Activated CD4-positive, alpha-beta T cell treated with anti-CD3 and anti-CD28 coated beads for 24 hours (primary cell): ENCODE results near the gene TMEM267.
"Not testable (repeated sequence)": the region's sequence is repeated elsewhere in the genome, so short reads cannot be mapped to it uniquely, and the experiment has no call there.

ENCODE experiments used
- DNase-seq, 2 donors: peaks; one replicate each; pipeline ENCODE4 v3.0.0-alpha.2; 2020; ENCODE audit warnings: low read depth in 2 of 2

Gene TMEM267

DNA sequence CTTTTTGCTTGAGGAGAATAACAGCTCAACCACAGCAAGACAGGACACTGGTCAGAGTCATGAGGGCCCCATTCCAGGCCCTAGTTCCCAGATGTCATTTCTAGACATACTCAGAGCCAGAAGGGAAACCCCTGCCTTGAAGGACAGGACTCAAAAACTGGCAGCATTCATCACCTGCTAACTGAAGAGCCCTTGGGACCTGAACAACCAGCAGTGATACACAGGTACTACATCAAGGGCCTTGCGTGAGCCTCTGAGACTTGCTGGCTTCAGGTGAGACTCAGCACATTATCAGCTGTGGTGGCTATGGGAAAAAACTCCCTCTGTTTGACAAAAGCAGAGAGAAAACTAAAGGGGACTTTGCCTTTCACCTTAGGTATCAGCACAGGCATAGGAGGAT is 22.6 kb downstream of the TMEM267 start:
- no peak for DNase-seq

DNA sequence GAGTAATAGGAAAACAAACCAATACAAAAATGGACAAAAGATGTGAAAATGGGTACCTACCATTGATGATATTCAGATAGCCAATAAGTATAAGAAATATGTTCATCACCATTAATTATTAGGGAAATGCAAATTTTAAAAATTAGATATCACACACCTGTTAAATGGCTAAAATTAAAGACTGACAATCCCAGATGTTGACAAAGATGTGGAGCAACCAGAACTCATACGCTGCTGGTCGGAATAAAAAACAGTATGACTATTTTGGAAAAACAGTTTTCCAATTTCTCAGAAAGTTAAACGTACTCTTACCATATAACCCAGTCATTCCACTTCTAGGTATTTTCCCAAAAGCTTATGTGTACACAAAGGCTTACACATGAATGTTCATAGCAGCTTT is 27.1 kb downstream of the TMEM267 start:
- no peak for DNase-seq

DNA sequence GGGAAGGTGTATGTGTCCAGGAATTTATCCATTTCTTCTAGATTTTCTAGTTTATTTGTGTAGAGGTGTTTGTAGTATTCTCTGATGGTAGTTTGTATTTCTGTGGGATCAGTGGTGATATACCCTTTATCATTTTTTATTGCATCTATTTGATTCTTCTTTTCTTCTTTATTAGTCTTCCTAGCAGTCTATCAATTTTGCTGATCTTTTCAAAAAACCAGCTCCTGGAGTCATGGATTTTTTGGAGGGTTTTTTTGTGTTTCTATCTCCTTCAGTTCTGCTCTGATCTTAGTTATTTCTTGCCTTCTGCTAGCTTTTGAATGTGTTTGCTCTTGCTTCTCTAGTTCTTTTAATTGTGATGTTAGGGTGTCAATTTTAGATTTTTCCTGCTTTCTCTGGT is 42.1 kb downstream of the TMEM267 start:
- DNase-seq, result not testable (repeated sequence)

DNA sequence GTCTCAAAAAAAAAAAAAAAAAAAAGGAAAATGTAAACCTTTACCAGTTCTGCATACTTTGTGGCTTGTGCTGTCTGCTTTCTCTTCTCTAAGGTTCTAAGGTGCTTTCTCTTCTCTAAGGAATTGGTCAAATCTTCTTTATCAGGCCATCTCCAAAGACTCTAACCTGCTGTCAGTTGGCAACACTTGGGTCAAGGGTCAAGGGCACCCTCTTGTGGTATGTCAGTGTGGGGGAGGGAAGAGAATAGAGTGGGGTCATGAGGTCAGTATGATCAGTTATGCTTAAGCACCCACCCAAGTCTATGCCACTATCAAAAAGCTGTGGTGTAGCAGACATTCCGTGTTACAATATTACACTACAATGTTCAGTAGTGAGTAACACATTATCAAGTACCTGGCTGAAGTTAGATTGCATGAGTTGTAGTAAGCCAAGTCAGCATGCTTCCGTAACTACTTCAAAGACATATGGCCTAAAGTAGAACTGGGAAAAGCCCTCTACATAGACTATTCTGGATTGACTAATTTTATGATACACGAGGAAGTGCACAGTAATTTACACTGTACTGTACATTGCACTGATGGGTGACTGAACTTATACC is 46.5 kb downstream of the TMEM267 start:
- DNase-seq, result no peak

GRCh38 chr5:43433382-43433781 is 50.3 kb downstream of the TMEM267 start:
- DNase-seq, result no peak

DNA sequence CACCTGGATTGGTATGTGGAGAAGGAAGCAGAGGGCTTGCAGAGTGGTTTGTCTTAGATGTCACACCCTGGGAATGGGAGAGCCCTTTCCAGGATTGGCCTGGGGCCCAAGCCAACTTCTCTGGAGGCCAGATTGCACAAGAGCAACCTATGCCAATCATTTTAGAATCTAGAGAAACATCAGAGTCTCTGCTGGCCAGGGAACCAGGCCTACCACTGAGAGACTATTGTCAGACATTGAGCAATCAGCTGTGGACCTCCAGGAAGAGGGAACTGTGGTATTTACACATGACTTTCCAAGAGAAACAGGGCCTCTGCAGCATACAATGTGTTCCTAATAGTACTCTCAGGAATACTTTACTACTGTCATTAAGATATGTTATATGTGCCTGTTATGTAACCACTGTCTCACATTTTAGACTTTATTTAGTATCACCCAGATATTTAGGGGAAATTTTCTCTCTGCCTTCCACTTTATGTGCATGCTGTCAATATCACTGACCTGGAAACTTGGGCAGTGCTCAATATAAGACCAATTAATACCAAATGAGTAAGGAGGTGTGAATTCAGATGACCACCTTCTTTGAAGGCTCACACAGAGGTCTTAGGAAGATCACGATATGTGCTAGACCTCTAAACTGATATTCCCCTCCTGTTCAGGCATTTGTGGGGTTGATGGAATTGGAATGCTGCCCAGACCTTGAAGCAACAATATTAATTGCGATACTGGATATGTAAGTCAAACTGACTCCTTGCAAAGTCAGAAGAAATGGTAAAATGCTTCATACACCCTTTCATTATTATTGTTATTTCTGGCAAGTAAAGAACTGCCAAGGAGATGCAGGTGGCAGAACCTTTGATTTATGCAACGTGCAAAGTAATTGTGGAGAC is 50.9 kb downstream of the TMEM267 start:
- no peak for DNase-seq

GRCh38 chr5:43429706-43430105 is 54.0 kb downstream of the TMEM267 start:
- DNase-seq, result no peak

- DNase-seq, result no peak
Observed at GRCh38 chr5:43429016-43429415, 54.6 kb downstream of the TMEM267 start.

DNA sequence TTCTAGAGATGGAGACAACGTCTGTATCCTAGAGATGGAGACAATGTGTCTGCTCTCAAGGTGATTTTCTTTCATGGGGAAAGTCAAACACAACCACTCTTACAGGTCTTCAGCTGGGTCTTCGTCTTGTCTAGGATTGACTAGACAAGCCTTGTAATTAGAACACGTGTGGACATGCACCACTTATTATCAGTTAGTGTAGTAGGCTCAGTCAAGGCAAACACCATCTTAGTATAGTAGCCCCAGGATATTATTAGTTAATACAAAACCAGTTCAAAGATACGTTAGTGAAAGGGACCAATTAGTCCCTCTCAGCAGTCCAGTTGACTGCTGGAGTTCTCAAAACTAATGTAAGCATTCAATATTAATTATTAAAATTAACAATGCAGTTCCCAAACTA is 56.4 kb downstream of the TMEM267 start:
- no peak for DNase-seq

DNA sequence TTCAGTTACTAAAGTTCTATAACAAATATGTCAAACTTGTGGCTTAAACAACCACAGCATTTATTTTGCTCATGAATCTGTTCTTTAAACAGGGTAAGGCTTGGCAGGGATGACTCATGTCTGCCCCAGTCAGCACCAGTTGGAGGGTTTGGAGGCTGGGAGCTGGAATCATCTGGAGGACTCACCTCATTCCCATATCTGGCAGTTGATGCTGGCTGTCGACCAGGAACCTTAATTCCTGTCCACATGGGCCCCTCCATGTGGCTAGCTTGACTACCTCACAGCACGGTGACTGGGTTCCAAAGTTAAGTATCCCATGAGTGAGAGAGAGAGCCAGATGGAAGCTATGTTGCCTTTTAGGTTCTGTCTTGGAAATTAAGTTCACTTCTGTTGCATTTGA is 57.7 kb downstream of the TMEM267 start:
- no peak for DNase-seq

DNA sequence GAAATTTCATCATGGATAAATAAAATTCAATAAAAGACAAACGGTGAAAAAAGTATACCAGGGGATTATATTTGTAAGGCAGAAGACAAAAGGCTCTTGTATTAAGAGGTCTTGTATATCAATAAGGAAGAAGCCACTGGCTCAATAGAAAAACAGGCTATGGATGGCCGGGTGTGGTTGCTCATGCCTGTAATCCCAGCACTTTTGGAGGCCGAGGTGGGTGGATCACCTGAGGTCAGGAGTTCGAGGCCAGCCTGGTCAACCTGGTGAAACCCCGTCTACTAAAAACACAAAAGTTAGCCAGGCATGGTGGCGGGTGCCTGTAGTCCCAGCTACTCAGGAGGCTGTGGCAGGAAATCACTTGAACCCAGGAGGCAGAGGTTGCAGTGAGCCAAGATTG is 60.6 kb downstream of the TMEM267 start:
- DNase-seq, result not testable (repeated sequence)

GRCh38 chr5:43422143-43422542 is 61.5 kb downstream of the TMEM267 start:
- no peak for DNase-seq

DNA sequence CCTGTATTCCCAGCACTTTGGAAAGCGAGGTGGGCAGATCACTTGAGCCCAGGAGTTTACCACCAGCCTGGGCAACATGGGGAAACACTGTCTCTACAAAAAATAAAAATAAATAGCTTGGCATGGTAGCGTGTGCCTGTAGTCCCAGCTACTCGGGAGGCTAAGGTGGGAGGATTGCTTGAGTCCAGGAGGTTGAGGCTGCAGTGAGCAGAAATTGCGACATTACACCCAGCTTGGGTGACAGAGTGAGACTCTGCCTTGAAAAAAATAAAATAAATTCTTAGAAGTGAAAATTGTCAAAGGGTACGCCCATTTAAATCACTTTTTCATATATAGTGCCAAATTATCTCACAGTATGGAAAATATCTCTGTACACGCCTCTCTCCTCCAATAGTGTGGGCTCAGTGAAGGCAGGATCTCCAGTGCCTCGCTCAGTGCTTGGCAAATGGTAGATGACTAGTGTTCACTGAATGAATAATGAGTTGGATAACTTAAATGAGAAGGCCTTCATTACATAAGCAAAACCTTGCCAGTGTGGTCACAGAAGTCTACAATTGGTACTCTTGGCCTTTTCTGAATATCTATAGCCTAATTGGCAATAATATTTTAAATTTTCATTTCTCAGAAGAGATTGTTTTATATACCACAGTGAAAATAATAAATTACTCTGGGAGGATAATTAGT is 62.1 kb downstream of the TMEM267 start:
- no peak for DNase-seq

DNA sequence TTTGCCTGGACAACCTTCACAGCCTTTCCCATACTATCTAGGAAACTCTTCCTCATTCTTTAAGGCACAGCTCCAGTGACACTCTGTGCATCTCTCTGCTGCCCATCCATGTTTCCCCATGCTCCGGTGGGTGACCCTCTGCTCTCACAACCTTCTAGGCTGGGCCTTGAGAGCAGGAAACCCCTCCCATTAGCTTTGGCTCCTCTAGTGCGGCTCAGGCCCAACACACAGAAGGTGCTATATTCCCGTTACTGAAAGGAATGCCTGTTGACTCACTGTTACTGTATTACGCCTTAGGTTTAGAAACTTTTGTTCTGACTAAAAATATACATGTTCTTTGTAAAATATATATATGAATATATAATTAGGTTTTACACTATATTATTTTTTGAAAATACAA is 63.4 kb downstream of the TMEM267 start:
- DNase-seq, result no peak

- DNase-seq, result no peak
Observed at GRCh38 chr5:43418561-43418960, 65.1 kb downstream of the TMEM267 start.

- no peak for DNase-seq
Observed at GRCh38 chr5:43416803-43417394, 66.8 kb downstream of the TMEM267 start.

GRCh38 chr5:43415935-43416802 is 67.5 kb downstream of the TMEM267 start:
- DNase-seq, result no peak

DNA sequence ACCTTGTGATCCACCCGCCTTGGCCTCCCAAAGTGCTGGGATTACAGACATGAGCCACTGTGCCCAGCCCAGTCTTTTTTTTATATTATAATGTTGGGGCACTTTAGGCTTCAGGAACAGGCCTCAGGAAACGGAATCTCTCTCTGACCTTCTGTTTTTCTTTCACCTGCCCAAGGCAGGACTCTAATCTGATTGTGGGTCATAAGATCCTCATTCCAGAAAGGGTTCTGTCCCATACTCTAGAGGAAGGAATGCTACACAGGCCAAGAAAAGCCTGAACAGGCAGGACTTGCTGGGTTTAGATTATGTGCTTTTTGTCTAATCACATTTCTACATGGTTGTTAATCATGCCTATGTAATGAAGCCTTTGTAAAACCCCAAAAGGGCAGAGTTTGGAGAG is 69.7 kb downstream of the TMEM267 start:
- DNase-seq, result no peak

DNA sequence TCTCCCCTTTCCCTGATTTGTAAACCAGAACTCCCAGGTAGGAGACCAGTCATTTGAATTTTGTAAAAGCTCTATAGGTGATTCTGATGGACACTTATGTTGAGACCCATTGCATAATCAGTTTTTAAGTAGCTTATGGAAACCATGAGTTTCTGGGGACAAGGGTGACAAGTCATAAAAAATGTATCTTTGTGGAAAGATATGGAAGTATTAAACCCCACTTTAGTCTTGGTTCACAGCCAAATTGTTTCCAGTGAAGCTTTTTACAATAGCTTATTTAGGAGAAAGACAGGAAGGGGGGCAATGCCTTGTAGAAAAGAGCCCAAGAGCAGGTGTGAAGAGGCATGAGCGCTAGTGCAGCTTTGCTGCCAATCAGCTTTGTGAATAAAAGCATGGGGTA is 71.0 kb downstream of the TMEM267 start:
- DNase-seq, result no peak

DNA sequence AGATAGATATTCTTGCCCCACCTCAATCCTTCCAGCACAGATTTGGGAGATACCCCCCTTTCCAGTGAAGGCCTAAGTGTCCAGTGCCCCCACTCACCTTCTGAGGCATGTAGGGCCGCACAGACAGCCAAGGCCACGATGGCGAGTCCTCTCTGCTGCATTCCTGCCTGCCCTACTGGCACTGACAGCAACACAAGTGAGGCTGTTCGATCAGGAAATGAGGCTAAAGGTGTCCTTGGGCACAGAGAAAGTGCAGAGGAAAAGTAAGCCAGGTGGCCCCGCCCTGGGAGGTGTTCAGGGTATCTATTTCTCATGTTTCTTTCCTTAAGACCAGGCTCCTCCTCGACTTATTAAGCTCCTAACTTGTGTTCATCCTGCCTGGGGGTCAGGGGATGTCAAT is 71.5 kb downstream of the TMEM267 start, which contains the start of gene CCL28:
Gene CCL28, minus strand, starts transcription at position 236 of the 400 bp plus-strand sequence. Its CDS starts 75 bp downstream, at position 161.
- DNase-seq, result no peak

GRCh38 chr5:43411495-43411894 is 72.2 kb downstream of the TMEM267 start:
- no peak for DNase-seq
